Stimulated activated CD8-positive, alpha-beta memory T cell treated with anti-CD3 and anti-CD28 coated beads, Interleukin-7, amount 100 ng/mL, for 48 hours (primary cell): ENCODE results near the gene OSCP1.
A peak's percentile ranks its signal among the peaks of the same experiment; 100 is the strongest.

Experiments used
- DNase-seq, 2 donors: peaks; one replicate each; pipeline ENCODE4 v3.0.0-alpha.2; 2020; ENCODE audit warnings: low read depth in 1 of 2; ENCODE audit errors: extremely low read depth in 1 of 2

OSCP1 gene

DNA sequence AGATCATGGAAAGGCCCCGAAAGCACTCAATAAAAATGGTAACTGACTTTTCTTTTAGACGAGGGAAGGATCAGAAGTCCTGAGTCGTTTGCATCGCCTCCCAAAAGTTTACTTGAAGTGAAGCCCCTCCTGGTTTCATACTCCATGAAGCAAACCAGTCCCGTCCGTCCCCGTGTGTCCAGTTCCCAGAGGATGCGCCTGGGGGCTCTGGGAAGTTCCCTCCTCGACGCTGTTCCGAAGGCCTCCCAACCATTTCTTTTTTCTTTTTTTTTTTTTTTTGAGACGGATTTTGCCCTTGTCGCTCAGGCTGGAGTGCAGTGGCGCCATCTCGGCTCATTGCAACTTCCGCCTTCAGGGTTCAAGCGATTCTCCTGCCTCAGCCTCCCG, 661 bp upstream of the OSCP1 start:
- DNase-seq, result no peak

GRCh38 chr1:36448530-36449056, 1.7 kb downstream of the OSCP1 start:
- no peak for DNase-seq

DNA sequence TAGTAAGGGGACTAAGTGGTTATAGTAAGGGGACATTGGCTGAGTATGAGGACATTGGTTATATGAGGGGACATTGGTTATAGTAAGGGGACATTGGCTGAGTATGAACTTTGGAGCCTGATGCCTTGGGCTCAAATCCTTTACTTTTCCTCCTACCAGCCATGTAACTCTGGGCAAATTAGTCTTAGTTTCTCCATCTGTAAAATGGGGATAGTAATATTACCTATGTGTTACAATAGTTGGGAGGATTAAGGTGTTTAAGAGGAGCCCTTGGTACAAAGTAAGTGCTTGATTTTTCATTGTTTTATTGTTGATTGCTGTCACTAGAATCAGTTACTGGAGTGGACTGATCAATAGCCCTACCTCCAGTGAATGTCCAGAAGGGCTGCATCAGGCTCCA, 2.8 kb downstream of the OSCP1 start:
- DNase-seq, result no peak

DNA sequence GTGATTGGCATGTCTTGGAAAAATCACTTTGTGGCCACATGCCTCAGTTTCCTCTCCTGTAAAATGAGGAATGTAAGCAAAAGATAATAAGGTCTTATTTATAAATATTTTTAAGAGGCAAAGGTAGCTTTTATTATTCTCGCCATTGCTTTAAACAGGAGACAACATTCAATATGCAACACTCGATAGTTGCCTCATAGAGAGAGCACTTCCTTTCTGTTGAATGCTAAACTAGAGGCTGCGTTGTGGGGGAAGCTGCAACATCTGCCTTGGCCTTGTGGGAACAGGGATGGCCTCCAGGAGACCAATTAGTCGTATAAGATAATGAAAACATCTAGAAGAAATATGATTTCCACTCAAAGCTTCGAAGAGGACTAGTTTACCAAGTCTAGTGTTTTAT, 3.5 kb downstream of the OSCP1 start:
- DNase-seq, result no peak

DNA sequence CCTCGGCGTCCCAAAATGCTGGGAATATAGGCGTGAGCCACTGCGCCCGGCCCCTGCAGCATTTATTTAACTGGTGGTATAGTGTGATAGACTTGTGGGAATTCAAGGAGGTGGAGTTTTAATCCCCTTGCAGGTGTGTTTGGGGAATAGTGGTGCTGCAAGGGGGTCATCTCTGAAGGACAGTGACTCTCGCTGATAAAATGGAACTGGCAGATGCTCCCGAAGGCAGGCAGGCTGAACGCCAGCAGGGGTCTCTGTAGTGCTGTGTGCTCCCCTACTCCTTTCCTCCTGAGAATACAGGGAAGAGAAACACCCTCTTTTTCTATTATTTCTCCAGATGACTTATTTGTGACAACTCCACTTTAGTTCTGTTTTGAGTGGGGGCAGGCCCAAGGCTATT, 4.0 kb downstream of the OSCP1 start:
- no peak for DNase-seq

DNA sequence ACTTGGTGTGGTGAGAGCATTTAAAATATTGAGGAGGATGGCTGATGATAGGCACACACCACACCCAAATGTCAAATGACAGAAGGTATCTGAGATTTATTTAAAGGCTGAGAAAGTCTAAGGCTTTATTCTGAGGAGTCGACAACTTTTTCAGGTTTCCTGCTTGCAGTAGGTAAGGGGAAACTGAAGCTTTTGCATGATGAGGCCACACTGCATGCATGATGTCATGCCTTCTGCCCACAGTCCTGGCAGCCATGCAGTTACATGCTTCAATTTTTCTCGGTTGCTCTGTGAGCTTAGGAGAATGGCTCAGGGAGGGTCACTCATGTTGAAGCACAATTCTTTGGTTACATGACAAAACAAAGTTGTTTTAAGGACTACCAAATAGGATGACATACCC, 7.0 kb downstream of the OSCP1 start:
- no peak for DNase-seq

GRCh38 chr1:36442337-36442736, 7.9 kb downstream of the OSCP1 start:
- DNase-seq, result no peak

DNA sequence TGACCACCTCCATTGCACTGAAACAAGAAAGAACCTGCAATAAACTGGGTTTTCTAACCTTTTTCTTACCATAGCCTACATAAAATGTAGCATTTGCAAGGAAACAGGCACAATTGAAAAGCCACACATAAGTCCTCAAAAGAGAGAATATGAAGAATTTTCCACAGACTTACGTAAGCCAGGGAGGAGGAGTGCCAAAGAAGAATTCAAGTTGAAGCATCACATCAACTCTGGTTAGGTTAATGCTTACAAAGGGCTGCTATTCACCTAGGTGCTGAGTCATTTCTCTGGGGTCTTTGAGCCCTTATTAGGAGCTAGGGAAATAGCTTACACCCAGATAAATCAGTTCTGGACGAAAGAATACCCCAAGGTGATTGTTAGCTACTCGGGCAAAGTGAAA, 9.6 kb downstream of the OSCP1 start:
- no peak for DNase-seq

DNA sequence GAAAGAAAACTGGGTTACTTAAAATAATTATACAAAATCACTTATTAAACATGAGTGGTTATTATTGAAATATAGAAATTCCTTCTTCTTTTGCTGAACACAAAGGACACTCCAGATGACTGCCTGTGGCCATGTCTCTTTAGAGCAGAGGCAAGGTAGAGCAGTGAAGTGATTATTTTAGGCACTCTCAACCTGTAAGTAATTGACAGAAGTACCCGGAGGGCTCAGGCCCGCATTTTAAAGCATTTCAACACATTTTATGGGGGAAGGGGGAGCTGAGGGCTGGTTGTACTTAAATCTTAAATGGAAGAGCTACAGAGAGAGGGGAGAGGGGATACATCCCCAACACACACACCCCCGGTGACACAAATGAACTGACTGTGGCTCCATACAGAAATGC, 10.2 kb downstream of the OSCP1 start:
- no peak for DNase-seq

GRCh38 chr1:36438715-36439114, 11.5 kb downstream of the OSCP1 start:
- no peak for DNase-seq

DNA sequence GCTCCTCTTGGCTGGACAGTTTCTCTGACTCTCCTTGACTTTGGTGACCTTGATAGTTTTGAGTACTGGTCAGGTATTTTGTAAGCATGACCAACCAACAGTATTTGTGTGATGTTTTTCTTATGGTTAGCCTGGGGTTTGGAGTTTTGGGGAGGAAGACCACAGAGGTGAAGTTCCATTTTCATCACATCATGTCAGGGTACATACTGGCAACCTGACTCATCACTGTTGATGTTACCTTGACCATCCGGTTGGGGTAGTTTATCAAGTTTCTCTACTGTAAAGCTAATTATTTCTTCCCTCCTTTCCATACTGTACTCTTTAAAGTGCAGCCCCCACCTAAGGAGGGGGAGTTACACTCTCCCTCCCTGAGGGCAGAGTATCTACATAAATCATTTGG, 13.4 kb downstream of the OSCP1 start:
- DNase-seq, result no peak

DNA sequence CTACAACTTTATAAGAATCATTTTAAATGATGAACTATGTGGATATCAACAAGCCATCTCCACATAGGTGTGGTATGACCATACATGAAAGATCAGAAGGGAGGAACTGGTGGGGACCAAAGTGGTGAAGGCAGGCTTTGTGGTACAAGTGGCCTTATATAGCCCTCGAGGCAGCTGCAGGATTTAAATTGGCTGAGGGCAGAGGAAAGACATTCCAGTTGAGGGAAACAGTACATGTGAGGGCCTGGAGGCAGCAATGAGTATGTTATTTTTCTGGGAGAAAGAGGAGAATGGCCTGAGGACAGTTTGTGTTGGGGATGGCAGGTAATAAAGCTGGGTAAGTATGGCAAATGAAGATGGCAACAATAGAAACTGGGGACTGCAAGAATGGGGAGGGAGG, 17.1 kb downstream of the OSCP1 start:
- DNase-seq, result no peak

DNA sequence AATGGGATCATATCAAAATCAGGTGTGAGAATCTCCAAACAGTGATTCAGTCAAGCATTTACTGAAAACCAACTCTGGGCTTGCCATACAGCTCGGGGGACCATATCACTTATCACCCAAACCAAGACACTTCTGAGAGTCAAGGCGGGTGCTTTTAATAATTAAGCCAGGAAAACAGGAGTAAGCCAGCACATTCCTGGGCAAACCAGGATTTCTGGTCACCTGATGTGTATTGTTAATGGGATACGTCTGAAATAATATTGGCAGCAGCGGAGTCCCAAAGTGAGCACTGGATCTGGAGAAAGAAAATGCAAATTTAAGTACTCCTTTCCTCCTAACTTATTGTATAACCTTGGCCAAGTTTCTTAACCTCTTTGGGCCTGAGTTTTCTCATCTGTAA, 17.6 kb downstream of the OSCP1 start:
- no peak for DNase-seq

DNA sequence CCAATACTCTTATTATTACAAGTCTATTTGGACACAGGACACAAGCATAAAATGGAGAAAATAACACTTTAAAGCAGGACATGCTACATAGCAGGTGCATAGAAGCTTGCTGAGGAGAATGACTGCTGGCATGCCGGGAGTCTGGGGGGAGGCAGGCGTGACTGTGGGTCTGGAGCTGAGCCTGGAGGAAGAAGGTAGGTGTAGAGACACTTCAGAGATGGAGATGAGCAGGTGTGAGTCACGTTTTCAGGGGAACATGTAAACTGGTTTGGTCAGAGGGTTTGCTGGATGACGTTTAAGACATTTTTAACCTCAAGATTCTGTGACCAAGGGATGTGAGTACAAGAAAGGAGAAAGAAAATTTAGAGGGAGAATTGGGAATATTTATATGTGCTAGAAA, 24.5 kb downstream of the OSCP1 start:
- no peak for DNase-seq

DNA sequence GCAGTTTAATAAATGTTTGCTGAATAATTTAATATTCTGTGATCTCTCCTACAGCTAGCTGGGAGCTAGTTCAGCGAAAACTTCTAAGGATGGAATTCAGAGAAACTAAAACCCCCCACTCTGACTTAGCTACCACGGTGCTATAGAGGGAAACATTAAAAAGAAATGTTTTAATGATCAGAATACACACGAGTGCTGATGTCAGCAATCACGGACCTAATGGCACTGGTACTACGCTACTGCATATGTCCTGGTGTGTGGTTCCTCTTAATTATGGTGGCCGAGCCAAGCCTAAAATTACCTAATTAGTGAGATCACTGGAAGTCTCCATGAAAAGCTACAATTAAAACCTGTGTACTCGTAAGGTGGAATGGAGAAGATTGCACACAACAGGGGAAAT, 28.6 kb downstream of the OSCP1 start:
- DNase-seq, result no peak

GRCh38 chr1:36420836-36421317, 29.4 kb downstream of the OSCP1 start:
- peak; percentile 74 to 80 for DNase-seq

- DNase-seq, result no peak
Measured at GRCh38 chr1:36420409-36420808, 29.8 kb downstream of the OSCP1 start.

DNA sequence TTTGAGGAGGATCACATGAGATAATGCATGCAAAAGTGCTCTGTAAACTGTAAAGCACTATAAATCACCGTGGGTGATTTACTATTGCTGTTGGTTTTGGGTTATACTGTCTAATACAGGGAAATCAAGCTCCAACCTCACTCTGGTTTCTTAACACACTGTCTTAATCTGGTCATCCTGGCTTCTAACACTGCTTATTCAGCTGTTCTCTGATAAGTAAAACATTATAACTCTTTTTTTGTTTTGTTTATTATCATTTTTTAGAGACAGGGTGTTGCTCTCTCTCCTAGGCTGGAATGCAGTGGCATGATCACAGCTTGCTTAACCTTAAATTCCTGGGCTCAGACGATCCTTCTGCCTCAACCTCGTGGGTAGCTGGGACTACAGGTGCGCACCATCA, 30.7 kb downstream of the OSCP1 start:
- DNase-seq, result no peak

GRCh38 chr1:36419140-36419539, 31.1 kb downstream of the OSCP1 start:
- DNase-seq, result no peak

- DNase-seq, result no peak
Measured at GRCh38 chr1:36417931-36418330, 32.3 kb downstream of the OSCP1 start.

GRCh38 chr1:36415661-36416326, 34.5 kb downstream of the OSCP1 start:
- DNase-seq, result no peak

GRCh38 chr1:36414384-36414783, 35.9 kb downstream of the OSCP1 start:
- no peak for DNase-seq
